ENCODE results near the gene KBTBD3. TPM values are rescaled to one million over a fixed set of nuclear protein-coding genes. Genes with fewer than 3 reads are reported as not detected.

KBTBD3 gene
- total and polyA plus RNA-seq, 2 donors (not counting 1 experiment from before 2014, with no cell fraction given) = 2.5 to 12.4 TPM

- H2AFZ ChIP-seq (ENCODE audit: low read length) = no peak overlapping the region
- H3K36me3 ChIP-seq (ENCODE audit: control insufficient read depth, insufficient read depth, low read length) = no peaks in the 10 kb centered on the region
- H3K4me3 ChIP-seq (replicated peaks in 1 of 4; ENCODE audit: control extremely low read depth in 1 of 4, insufficient read depth in 1 of 4, low read depth in 3 of 4, low read length in 4 of 4) = no peak overlapping the region
- no peak overlapping the region for H3K27ac ChIP-seq (ENCODE audit: insufficient read depth, low read length)
- no peak for TF ChIP-seq CTCF (conservative IDR thresholded peaks at IDR 0.05 in 1 of 2, IDR thresholded peaks at IDR 0.05 in 1 of 2; ENCODE audit: low read depth in 1 of 2, low read length in 2 of 2)
- no peak for TF ChIP-seq EZH2 (IDR thresholded peaks at IDR 0.05; ENCODE audit: low read length, missing control alignments)
- no peaks in the 10 kb centered on the region for H3K79me2 ChIP-seq (ENCODE audit: control insufficient read depth, insufficient read depth, low read length)
- no peaks in the 10 kb centered on the region for H3K27me3 ChIP-seq (ENCODE audit: control insufficient read depth, insufficient read depth, low read length)
- H3K4me2 ChIP-seq (ENCODE audit: extremely low read depth, insufficient read depth, low read length) = no peak overlapping the region
- H3K9me3 ChIP-seq (ENCODE audit: control insufficient read depth, insufficient read depth, low read depth, low read length) = no peaks in the 10 kb centered on the region
- no peak overlapping the region for H3K9ac ChIP-seq (ENCODE audit: insufficient read depth, low read length)
- H4K20me1 ChIP-seq (ENCODE audit: control insufficient read depth, extremely low read depth, insufficient read depth, low read length) = no peaks in the 10 kb centered on the region
- DNase-seq (ENCODE audit: low read depth in 2 of 2) = peak in 1 of 2 donors; percentile 64
- H3K4me1 ChIP-seq (ENCODE audit: control insufficient read depth, extremely low read depth, insufficient read depth, low read length) = no peaks in the 10 kb centered on the region
Observed at GRCh38 chr11:106032861-106033260, 44.3 kb downstream of the KBTBD3 start.

GRCh38 chr11:106031936-106032335, 45.2 kb downstream of the KBTBD3 start:
- H2AFZ ChIP-seq (ENCODE audit: low read length) = no peak overlapping the region
- H3K27ac ChIP-seq (ENCODE audit: insufficient read depth, low read length) = no peak overlapping the region
- H3K27me3 ChIP-seq (ENCODE audit: control insufficient read depth, insufficient read depth, low read length) = no peaks in the 10 kb centered on the region
- no peaks in the 10 kb centered on the region for H3K9me3 ChIP-seq (ENCODE audit: control insufficient read depth, insufficient read depth, low read depth, low read length)
- H3K79me2 ChIP-seq (ENCODE audit: control insufficient read depth, insufficient read depth, low read length) = no peaks in the 10 kb centered on the region
- no peak overlapping the region for H3K4me3 ChIP-seq (replicated peaks in 1 of 4; ENCODE audit: control extremely low read depth in 1 of 4, insufficient read depth in 1 of 4, low read depth in 3 of 4, low read length in 4 of 4)
- DNase-seq (ENCODE audit: low read depth in 2 of 2) = no peak
- no peak overlapping the region for H3K9ac ChIP-seq (ENCODE audit: insufficient read depth, low read length)
- H3K4me1 ChIP-seq (ENCODE audit: control insufficient read depth, extremely low read depth, insufficient read depth, low read length) = no peaks in the 10 kb centered on the region
- no peaks in the 10 kb centered on the region for H3K36me3 ChIP-seq (ENCODE audit: control insufficient read depth, insufficient read depth, low read length)
- H3K4me2 ChIP-seq (ENCODE audit: extremely low read depth, insufficient read depth, low read length) = no peak overlapping the region
- no peaks in the 10 kb centered on the region for H4K20me1 ChIP-seq (ENCODE audit: control insufficient read depth, extremely low read depth, insufficient read depth, low read length)
- TF ChIP-seq CTCF (conservative IDR thresholded peaks at IDR 0.05 in 1 of 2, IDR thresholded peaks at IDR 0.05 in 1 of 2; ENCODE audit: low read depth in 1 of 2, low read length in 2 of 2) (no peak), EZH2 (IDR thresholded peaks at IDR 0.05; ENCODE audit: low read length, missing control alignments) (no peak)

- DNase-seq (ENCODE audit: low read depth in 2 of 2) = peak in 1 of 2 donors; percentile 18
- Histone ChIP-seq H3K4me2 (ENCODE audit: extremely low read depth, insufficient read depth, low read length) (no peak overlapping the region), H3K9me3 (ENCODE audit: control insufficient read depth, insufficient read depth, low read depth, low read length) (no peaks in the 10 kb centered on the region), H3K4me3 (replicated peaks in 1 of 4; ENCODE audit: control extremely low read depth in 1 of 4, insufficient read depth in 1 of 4, low read depth in 3 of 4, low read length in 4 of 4) (no peak overlapping the region), H3K27me3 (ENCODE audit: control insufficient read depth, insufficient read depth, low read length) (no peaks in the 10 kb centered on the region), H3K9ac (ENCODE audit: insufficient read depth, low read length) (no peak overlapping the region), H3K36me3 (ENCODE audit: control insufficient read depth, insufficient read depth, low read length) (no peaks in the 10 kb centered on the region), H3K27ac (ENCODE audit: insufficient read depth, low read length) (no peak overlapping the region), H3K79me2 (ENCODE audit: control insufficient read depth, insufficient read depth, low read length) (no peaks in the 10 kb centered on the region), H3K4me1 (ENCODE audit: control insufficient read depth, extremely low read depth, insufficient read depth, low read length) (no peaks in the 10 kb centered on the region), H4K20me1 (ENCODE audit: control insufficient read depth, extremely low read depth, insufficient read depth, low read length) (no peaks in the 10 kb centered on the region), H2AFZ (ENCODE audit: low read length) (no peak overlapping the region)
- TF ChIP-seq CTCF (conservative IDR thresholded peaks at IDR 0.05 in 1 of 2, IDR thresholded peaks at IDR 0.05 in 1 of 2; ENCODE audit: low read depth in 1 of 2, low read length in 2 of 2) = no peak
Observed at GRCh38 chr11:106031202-106031810, 45.8 kb downstream of the KBTBD3 start.
